COLO829 (cell line): ENCODE data around the gene PNLIPRP2.

ENCODE experiments used
- DNase-seq: peaks from one replicate; pipeline ENCODE4 v3.0.0; 2012; ENCODE audit warnings: low spot score

PNLIPRP2 gene

GRCh38 chr10:116620423-116621400 lies at the start of gene PNLIPRP2:
TSS of gene PNLIPRP2 (plus strand) at chr10:116620953.
- no peak for DNase-seq

GRCh38 chr10:116574797-116575196 lies 46.0 kb upstream of the PNLIPRP2 start:
- DNase-seq: no peak

DNA sequence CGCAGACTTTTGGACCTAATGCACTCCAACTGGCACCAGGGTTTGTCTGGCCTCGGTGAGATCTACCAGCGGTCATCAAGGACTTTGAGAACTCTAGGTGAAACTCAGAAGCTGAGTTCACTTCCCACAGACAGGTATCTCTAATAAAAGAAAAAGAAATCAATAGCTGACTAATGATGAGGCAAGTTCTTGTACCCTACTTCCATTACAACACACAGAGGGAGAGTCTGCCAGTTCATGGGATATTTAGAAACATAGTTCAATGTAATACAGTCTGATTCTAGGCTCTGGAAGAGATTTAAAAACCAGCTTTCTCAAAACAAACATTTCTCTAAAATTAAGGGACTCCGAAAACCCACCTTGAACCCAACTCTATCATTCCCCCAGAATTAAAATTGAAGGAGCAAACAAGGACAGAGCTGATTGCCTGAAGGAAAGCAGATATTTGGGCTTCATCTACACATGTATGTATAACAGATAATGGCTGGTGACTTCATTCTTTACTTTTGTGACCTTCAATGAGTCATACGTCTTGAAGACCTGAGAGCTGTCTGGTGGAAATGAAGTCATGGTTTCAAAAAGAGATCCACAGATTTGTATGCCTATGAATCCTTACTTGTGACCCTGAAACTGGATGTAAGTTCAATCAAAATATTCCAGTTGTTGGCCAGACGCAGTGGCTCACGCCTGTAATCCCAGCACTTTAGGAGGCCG lies 32.7 kb upstream of the PNLIPRP2 start:
- DNase-seq: no peak

DNA sequence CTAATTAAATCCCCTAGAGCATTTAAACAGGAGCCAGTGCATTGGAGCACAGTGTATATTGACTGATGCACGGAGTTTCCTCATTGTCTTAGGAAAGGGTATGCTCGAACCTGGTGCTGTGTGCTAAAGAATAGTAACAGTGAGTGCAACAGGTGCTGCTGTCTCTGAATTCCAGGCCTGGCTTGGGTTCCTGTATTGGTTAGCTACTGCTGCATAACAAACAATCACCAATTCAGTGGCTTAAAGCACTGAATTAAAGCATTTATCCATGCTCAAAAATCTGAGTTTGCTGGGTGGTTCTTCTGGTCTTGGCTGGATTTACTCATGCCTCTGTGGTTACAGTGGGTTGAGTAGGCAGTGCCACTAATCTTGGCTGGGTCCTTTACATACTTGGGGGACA lies 31.8 kb upstream of the PNLIPRP2 start:
- DNase-seq: no peak

- DNase-seq: no peak
Measured at GRCh38 chr10:116589926-116590325, 30.8 kb upstream of the PNLIPRP2 start.

GRCh38 chr10:116590590-116591444 lies 29.9 kb upstream of the PNLIPRP2 start, which contains the start of gene PNLIPRP1:
TSS of gene PNLIPRP1 (plus strand) at chr10:116590959. CDS start at chr10:116591130, 171 bp downstream.
- no peak for DNase-seq

DNA sequence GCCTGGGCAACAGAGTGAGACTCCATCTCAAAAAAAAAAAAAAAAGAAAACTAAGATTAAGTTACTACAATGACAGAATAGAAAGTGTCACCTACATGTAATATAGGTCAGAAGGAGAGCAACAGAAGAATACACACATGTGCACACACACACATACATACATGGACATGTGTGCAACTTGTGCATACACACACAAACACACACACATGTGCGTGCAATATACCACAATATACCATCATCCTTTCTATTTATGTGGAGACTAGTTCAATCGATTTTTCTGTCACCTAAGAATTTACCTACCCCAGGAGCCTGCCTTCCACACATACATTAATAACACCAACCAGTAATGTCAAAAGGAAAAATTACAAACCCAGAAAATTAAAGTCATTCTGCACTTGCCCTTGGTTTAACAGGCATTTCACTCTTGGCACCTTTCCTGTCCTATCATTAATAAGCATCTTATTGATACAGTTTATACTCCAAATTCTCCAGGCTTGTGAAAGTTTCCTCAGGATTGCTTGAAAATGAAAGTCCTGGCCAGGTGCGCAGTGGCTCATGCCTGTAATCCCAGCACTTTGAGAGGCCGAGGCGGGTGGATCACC lies 27.5 kb upstream of the PNLIPRP2 start:
- no peak for DNase-seq

DNA sequence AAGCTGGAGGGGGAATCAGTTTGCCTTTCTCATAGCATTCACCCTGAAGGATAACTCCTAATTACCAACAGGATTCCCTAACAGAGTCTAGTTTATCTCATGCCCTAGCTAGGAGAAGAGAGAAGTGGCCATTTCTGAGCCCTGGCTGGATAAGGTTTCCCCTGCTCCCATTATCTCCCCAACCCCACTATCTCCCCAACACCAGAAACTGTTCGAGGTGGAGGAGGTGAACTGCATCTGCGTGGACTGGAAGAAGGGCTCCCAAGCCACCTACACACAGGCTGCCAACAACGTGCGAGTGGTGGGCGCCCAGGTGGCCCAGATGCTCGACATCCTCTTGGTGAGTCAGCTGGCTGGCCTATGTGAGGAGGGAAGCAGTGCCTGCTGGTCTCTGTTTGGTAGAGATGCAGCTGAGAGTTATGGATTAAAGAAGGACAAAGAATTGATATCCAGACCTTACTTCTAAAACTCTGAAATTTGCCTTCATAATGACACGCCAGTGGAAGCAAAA lies 26.2 kb upstream of the PNLIPRP2 start:
- DNase-seq: no peak

GRCh38 chr10:116596062-116596461 lies 24.7 kb upstream of the PNLIPRP2 start:
- no peak for DNase-seq

GRCh38 chr10:116597543-116597942 lies 23.2 kb upstream of the PNLIPRP2 start:
- no peak for DNase-seq

- no peak for DNase-seq
Measured at GRCh38 chr10:116598329-116598728, 22.4 kb upstream of the PNLIPRP2 start.

GRCh38 chr10:116599991-116600390 lies 20.8 kb upstream of the PNLIPRP2 start:
- DNase-seq: no peak

DNA sequence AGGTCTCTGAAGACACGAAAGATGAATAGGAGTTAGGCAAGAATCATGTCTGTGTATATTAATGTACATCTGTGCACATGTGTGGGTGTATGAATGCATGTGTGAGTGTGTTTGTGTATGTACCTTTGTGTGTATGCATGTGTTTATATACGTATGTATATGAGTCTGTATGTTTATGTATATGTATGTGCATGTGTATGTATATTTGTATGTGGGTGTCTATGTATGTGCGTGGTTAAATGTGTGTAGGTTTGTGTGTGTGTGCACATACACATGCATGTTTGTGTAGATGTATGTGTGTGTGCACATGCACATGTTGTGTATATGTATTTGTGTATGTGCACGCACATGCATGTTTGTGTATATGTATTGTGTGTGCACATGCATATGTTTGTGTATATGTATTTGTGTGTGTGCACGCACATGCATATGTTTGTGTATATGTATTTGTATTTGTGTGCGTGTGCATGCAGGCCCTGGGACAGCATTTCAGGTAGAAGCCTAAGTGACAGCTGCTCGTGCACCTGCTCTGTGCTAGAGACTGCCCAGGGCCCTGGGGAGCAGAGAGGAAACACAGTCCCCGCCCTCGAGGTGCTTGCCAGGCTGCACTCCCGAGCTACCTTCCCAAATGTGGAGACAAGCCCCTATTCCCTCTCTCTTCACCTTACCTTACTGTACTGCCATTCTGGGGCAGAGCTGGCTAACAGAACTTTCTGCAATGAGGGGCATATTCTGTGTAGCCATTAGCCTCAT lies 17.9 kb upstream of the PNLIPRP2 start:
- no peak for DNase-seq

- DNase-seq: no peak
Measured at GRCh38 chr10:116606061-116606483, 14.7 kb upstream of the PNLIPRP2 start.

DNA sequence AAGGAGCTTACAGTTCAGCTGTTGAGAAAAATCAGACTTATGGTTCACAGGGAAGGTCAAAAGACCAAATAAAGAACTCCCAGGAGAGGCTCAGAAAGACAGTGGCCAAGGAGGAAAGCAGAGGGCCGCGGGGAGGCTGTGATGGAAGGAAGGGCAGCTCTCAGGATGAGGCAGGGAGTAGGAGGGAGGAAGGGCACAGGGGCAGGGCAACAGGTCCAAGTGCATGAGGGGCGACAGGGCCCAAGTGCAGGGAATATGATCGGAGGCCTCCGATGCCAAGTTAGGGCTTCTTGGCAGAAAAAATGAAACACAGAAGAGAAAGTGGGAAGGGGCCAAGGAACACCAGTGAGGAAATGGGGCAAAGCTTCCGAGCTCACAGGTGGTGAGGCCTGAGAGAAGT lies 13.4 kb upstream of the PNLIPRP2 start:
- no peak for DNase-seq

DNA sequence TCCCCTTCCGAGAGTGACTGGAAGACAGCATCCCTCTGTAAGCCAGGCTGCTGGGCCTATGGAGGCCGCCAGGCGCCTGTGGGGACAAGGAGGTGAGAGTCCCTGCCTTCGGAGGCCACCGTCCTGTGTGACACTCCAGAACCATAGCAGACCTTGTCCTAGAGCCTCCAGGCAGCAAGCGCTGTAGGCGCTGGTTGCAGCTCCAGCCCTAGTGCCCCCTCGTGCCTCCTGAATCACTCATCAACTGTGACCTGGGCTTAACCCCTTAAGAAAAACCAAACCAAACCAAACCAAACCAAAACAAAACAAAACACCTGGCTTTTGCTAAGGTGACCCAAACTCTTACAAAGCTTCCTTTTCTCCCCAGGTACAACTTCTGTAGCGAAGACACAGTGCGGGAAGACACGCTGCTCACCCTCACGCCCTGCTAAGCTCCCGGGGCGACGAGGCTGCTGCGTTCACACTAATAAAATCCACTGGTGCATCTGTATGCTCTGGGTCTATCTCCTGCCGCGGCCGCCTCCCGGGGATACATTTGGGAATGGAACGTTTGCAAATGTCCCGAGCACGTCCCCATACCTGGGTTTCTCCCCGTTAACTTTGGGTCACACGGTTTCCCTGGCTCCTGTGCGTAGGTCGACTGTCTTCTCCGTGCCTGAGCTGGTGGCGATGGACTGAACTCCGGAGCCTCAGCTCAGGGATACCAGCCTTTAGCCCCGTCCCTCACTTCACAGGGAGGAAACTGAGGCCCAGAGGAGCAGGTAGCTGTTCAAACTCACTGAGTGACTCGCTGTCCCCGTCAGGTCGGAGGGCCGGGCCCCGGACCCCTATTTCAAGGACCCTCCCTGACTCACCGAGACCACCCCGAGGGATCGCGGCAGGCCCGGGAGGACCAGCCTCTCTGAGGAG lies 11.8 kb upstream of the PNLIPRP2 start:
- no peak for DNase-seq

- DNase-seq: no peak
Measured at GRCh38 chr10:116610443-116611152, 10.2 kb upstream of the PNLIPRP2 start.

- no peak for DNase-seq
Measured at GRCh38 chr10:116611153-116611545, 9.6 kb upstream of the PNLIPRP2 start.
